Measurements from ENCODE around the gene MTNR1B.

MTNR1B gene

GRCh38 chr11:92969634-92970347, at the start of gene MTNR1B:
Gene MTNR1B, plus strand, starts transcription at chr11:92969651. Its CDS starts 75 bp downstream, at chr11:92969726.
- DNase-seq (ENCODE audit: low read depth in 4 of 4, low spot score in 1 of 4), result no peak

GRCh38 chr11:92920331-92920730, 49.1 kb upstream of the MTNR1B start:
- DNase-seq (ENCODE audit: low read depth in 4 of 4, low spot score in 1 of 4), result no peak

- DNase-seq (ENCODE audit: low read depth in 4 of 4, low spot score in 1 of 4), result no peak
These were observed 46.7 kb upstream of the MTNR1B start for GRCh38 chr11:92922731-92923130.

GRCh38 chr11:92929246-92929645, 40.2 kb upstream of the MTNR1B start:
- no peak for DNase-seq (ENCODE audit: low read depth in 4 of 4, low spot score in 1 of 4)

GRCh38 chr11:92929653-92930052, 39.8 kb upstream of the MTNR1B start:
- DNase-seq (ENCODE audit: low read depth in 4 of 4, low spot score in 1 of 4), result no peak

GRCh38 chr11:92931746-92932422, 37.6 kb upstream of the MTNR1B start:
- no peak for DNase-seq (ENCODE audit: low read depth in 4 of 4, low spot score in 1 of 4)

GRCh38 chr11:92939305-92939704, 30.1 kb upstream of the MTNR1B start:
- DNase-seq (ENCODE audit: low read depth in 4 of 4, low spot score in 1 of 4), result no peak

- DNase-seq (ENCODE audit: low read depth in 4 of 4, low spot score in 1 of 4), result no peak
These were observed 27.5 kb upstream of the MTNR1B start for GRCh38 chr11:92941676-92942571.

GRCh38 chr11:92946707-92947106, 22.7 kb upstream of the MTNR1B start:
- DNase-seq (ENCODE audit: low read depth in 4 of 4, low spot score in 1 of 4), result no peak

- no peak for DNase-seq (ENCODE audit: low read depth in 4 of 4, low spot score in 1 of 4)
These were observed 21.3 kb upstream of the MTNR1B start for GRCh38 chr11:92948116-92948515.

GRCh38 chr11:92954003-92954402, 15.4 kb upstream of the MTNR1B start:
- DNase-seq (ENCODE audit: low read depth in 4 of 4, low spot score in 1 of 4), result no peak

- no peak for DNase-seq (ENCODE audit: low read depth in 4 of 4, low spot score in 1 of 4)
These were observed 13.6 kb upstream of the MTNR1B start for GRCh38 chr11:92955860-92956259.

- no peak for DNase-seq (ENCODE audit: low read depth in 4 of 4, low spot score in 1 of 4)
These were observed 8.6 kb upstream of the MTNR1B start for GRCh38 chr11:92960886-92961285.

GRCh38 chr11:92962446-92962845, 7.0 kb upstream of the MTNR1B start:
- no peak for DNase-seq (ENCODE audit: low read depth in 4 of 4, low spot score in 1 of 4)

GRCh38 chr11:92964471-92964870, 5.0 kb upstream of the MTNR1B start:
- no peak for DNase-seq (ENCODE audit: low read depth in 4 of 4, low spot score in 1 of 4)

GRCh38 chr11:92965196-92965595, 4.3 kb upstream of the MTNR1B start:
- no peak for DNase-seq (ENCODE audit: low read depth in 4 of 4, low spot score in 1 of 4)

GRCh38 chr11:92967178-92967577, 2.3 kb upstream of the MTNR1B start:
- DNase-seq (ENCODE audit: low read depth in 4 of 4, low spot score in 1 of 4), result no peak

GRCh38 chr11:92967867-92968266, 1.6 kb upstream of the MTNR1B start:
- no peak for DNase-seq (ENCODE audit: low read depth in 4 of 4, low spot score in 1 of 4)

- no peak for DNase-seq (ENCODE audit: low read depth in 4 of 4, low spot score in 1 of 4)
These were observed 188 bp upstream of the MTNR1B start for GRCh38 chr11:92969293-92969633.

- DNase-seq (ENCODE audit: low read depth in 4 of 4, low spot score in 1 of 4), result no peak
These were observed 2.8 kb downstream of the MTNR1B start for GRCh38 chr11:92972248-92972647.

GRCh38 chr11:92975285-92975684, 5.8 kb downstream of the MTNR1B start:
- DNase-seq (ENCODE audit: low read depth in 4 of 4, low spot score in 1 of 4), result no peak

- DNase-seq (ENCODE audit: low read depth in 4 of 4, low spot score in 1 of 4), result no peak
These were observed 7.2 kb downstream of the MTNR1B start for GRCh38 chr11:92976681-92977080.

Data from stimulated activated CD4-positive, alpha-beta T cell treated with anti-CD3 and anti-CD28 coated beads, Interleukin-1b, Interleukin-23, amount 100 ng/mL, for 24 hours (primary cell).